HG03060 (cell line): Measurements from ENCODE around the gene UBA6.

Experiments used
- ATAC-seq: cut with Tn5 transposase; IDR thresholded peaks from one replicate; pipeline ENCODE4 v1.9.1; 2021; ENCODE audit warnings: low read depth, moderate number of reproducible peaks; ENCODE audit not compliant: unreplicated experiment

The UBA6 gene

GRCh38 chr4:67581913-67582312 lies 119.0 kb downstream of the UBA6 start:
- no peak for ATAC-seq

DNA sequence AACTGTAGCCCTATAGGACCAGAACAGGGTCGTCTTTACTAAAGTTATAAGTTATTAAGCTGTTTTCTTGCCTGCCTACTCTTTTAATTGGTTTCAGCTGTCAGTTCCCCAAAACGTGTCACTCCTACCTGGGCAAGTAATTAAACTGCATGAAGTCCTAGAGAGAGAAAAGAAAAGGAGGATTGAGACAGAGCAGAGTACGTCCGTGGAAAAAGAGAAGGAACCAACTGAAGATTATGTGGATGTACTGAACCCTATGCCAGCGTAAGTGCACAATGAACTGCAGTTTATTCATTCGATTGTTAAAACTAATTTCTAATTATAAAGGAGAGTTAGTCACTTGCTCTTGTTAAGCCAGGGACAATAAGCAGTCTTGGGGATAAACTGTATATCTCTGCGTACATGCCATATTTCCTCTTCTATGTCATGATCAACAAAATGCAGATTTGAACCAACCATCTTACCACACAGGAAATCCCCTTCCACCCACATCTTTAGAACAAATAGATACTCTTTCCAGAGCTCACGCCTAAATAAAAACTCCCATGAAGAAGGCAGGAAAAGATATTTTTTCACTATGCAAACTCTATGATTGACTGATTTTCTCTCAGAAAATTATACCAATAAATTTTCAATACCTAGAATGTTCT lies 119.6 kb downstream of the UBA6 start:
- no peak for ATAC-seq

- no peak for ATAC-seq
Observed at GRCh38 chr4:67580577-67580976, 120.4 kb downstream of the UBA6 start.

- peak; percentile 36 for ATAC-seq
Observed at GRCh38 chr4:67576538-67576937, 124.4 kb downstream of the UBA6 start.

DNA sequence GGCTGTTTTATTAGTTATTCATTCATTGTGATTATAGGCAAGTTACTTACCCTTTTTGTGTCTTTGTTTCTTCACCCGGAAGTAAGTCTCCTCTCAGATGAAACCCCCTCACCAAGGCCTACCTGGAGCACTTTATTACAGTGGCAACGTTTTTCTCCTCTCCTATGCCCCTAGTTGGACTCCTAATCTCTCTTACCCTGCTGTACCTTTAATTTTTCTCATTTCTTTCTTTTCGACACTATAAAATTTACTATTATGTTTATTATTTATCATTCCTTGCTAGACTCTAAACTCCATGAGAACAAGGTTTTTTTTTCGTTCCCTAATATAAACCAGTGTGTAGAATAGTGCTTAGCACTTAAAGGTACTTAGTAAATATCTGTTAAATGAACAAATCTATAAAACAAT lies 124.9 kb downstream of the UBA6 start:
- no peak for ATAC-seq

DNA sequence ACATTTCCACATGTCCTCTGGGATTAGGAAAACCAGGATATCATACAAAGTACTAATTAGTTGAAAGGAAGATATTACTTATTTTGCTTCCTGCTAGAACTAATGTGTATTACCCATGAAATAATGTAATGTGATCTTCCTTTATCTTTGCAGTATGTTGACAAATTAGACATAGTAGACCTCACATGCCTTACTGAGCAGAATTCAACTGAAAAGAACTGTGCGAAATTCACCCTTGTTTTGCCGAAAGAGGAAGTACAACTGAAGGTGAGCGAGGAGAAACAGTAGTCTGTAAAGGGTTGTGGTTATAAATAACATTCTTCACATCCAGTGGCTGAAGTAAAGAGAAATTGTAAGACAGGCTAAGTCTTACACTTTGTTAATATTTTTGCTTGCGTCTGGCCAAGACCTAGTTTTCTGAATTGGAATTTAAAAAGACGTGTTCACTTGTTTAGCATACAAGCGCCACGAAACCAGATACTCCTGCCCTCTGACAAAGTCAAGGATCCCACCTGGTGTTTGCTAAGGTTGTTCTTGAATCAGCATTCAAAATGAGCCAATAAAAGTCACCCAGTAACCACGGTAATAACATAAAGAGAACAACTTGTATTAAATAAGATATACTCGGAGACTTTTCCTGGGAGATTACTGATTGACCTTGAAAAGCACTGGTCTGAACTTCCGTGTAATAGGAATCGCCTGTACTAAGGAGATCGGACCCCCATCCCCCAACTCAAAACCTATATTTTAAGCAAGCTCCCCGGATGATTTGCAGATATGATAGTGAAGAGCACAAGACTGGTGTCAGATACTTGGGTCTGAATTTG lies 125.5 kb downstream of the UBA6 start:
- ATAC-seq: peak; percentile 95

GRCh38 chr4:67573193-67573592 lies 127.8 kb downstream of the UBA6 start:
- no peak for ATAC-seq

DNA sequence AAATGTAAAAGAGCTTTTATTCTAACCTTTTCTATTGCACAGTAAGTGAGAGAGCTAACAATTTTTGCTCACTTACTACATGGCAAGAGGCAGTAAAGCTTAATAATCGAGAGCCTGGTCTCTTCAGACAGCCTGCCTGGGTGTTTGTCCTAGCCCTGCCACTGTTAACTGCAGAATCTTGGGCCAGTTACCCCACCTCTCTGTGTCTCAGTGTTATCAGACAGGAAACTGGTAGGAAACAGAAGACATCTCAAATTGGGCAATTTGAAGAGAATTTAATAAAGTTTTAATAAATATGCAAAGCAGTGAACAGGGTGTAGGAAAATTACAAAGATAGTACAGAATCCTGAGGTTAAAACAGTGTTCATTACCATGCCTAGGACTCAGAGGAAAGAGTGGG lies 129.0 kb downstream of the UBA6 start:
- no peak for ATAC-seq

- no peak for ATAC-seq
Observed at GRCh38 chr4:67570537-67570936, 130.4 kb downstream of the UBA6 start.

DNA sequence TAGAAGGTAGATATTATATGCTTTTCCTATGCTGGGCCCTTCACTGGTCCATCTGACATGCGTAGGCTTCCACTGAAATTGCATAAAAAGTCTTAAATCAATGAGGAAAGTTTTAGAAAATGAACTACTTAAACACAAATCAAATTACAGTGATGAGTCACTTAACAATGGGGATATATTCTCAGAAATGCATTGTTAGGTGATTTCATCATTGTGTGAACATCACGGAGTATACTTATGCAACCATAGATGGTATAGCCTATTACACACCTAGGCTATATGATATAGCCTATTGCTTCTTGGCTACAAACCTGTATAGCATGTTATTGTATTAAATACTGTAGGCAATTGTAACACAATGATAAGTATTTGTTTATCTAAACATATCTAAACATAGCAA lies 132.1 kb downstream of the UBA6 start:
- no peak for ATAC-seq

DNA sequence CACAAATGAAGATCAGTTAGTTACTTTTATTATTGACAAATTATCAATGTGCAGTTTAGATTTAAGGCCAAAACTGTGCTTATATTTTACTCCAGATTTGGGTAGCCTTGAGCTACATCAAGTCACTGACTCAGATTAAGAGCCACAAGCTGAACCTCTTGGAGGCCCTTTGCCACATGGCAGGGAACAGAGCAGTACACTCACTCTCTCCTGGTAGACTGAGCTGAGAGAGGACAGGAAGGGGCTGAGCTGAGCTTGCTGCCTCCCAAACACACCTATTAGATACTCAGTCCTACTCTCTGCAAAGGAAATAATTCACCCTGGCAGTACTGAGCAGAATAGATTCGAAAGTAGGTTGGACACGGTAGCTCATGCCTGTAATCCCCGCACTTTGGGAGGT lies 134.6 kb downstream of the UBA6 start:
- no peak for ATAC-seq

DNA sequence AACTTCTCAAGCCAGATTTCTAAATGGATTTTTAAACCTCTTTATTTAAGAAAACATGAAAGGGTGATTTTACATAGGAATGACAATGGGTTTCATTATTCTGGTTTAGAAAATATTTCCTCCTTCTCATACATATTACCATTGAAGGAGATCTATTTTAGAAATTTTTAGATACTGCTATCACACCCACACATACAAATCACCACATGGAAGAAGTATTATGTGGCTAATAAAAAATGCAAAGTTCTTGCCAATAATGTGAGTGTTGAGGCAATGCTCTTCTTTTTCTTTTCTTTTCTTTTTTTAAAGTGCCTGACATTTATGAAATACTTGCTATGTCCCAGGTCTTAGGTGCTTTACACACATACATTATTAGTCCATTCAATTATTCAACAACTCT lies 135.7 kb downstream of the UBA6 start:
- no peak for ATAC-seq
